GM18526 (cell line): Measurements from ENCODE around the gene SPATS2L.

Experiments
- POLR2A ChIP-seq: IDR thresholded peaks from 3 replicates; pipeline ENCODE4 v1.6.1; 2011; ENCODE audit not compliant: insufficient read length; ENCODE audit errors: extremely low read depth

The SPATS2L gene

DNA sequence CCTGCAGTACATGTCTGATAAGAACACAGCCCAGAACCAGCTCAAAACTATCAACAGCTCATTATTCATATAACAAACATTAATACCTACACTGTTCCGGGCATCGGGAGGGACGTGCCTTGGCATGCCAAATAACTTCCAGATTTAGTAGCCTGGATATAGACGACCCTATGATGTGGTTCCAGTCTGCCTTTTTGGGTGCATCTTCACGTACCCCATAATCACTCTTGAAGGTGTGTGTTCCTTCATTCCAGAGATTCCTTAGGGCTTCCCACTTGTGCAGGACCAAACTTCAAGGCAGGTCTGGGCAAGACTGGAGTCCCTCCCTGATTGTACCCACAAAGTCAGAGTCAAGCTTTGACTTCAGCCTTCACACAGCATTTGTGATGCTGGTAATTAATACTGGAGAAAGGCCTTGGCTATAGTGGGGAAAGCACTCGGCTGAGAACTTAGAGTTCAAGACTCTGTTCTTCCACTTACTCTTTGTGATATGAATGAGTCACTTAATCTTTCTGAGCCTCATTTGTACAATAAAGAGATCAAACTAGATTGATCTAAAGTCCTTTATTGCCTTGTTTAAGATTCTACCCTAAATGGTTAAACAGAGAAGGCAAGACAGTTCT lies 27.7 kb upstream of the SPATS2L start:
- TF ChIP-seq POLR2A, result no peak

- no peak for TF ChIP-seq POLR2A
These were observed 26.6 kb upstream of the SPATS2L start for GRCh38 chr2:200279857-200280256.

GRCh38 chr2:200286578-200286977 lies 19.9 kb upstream of the SPATS2L start:
- TF ChIP-seq POLR2A, result no peak

GRCh38 chr2:200288670-200289429 lies 17.6 kb upstream of the SPATS2L start:
- TF ChIP-seq POLR2A, result no peak

- TF ChIP-seq POLR2A, result no peak
These were observed 10.4 kb upstream of the SPATS2L start for GRCh38 chr2:200296118-200296517.

- no peak for TF ChIP-seq POLR2A
These were observed 9.4 kb upstream of the SPATS2L start for GRCh38 chr2:200297100-200297499.

DNA sequence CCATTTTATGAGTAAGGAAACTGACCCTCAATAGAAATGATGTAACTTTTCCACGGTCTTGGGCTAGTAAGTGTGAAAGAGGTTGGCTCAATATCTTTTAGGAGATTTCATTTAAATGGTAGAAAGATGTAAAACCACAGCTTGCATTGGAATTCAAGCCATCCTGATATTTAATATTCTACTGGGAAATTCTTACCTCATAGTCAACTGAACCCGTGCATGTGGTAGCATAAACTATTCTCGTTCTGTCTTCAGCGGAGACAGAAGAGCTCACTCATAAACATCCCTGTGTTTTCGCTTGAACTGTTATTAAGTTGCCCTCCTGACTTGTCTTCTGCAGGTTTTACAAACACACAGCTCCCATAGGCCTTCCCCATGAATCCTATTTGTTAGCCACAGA lies 8.5 kb upstream of the SPATS2L start:
- no peak for TF ChIP-seq POLR2A

DNA sequence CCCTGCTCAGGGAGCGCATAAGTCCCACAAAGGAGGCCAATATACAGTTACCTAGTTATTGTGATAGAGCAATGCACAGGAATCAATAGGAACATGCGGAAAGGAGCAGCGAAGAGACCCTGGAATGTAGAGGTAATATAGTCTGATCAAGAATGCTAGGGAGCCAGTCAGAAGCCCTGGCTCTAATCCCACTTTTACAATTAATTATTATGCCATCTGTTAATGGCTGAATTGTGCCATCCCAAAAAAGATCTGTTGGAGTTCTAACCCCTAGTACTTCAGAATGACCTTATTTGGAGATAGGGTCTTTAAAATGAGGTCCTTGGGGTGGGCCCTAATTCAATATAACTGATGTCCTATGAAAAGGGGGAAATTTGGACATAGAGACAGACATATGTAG lies 7.7 kb upstream of the SPATS2L start:
- TF ChIP-seq POLR2A, result no peak

- TF ChIP-seq POLR2A, result no peak
These were observed 6.4 kb upstream of the SPATS2L start for GRCh38 chr2:200300065-200300464.

DNA sequence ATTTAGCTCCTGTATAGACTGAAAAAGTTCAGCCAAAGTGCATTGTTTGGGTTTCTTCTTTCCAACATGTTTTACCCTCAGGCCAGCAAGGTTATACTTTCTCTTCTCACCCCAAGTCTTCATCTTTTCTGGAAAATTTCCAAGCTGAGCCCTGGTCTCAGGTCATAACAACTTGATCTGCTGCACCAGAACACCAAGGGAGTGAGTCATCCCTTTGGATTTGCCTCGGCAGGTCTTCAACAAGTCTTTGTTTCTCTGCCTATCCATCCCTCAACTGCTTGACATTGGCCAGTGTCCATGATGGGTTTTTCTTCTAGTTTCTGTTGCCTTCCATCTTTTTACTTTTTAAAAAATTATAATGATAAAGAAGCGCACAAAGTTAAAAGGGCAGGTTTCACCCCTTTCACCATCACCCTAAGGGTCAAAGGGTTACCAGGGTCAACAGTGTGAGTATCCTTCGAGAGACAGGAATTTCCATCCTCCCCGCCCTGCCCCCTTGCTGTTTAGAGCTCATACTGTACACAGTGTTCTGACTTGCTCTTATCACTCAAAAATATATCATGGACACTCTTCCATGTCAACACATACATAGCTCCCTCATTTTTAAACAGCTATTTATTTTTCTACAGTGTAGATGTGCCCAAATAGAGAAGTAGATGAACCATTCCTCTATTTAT lies 5.7 kb upstream of the SPATS2L start:
- TF ChIP-seq POLR2A, result no peak

- TF ChIP-seq POLR2A, result no peak
These were observed 4.3 kb upstream of the SPATS2L start for GRCh38 chr2:200301953-200302858.

DNA sequence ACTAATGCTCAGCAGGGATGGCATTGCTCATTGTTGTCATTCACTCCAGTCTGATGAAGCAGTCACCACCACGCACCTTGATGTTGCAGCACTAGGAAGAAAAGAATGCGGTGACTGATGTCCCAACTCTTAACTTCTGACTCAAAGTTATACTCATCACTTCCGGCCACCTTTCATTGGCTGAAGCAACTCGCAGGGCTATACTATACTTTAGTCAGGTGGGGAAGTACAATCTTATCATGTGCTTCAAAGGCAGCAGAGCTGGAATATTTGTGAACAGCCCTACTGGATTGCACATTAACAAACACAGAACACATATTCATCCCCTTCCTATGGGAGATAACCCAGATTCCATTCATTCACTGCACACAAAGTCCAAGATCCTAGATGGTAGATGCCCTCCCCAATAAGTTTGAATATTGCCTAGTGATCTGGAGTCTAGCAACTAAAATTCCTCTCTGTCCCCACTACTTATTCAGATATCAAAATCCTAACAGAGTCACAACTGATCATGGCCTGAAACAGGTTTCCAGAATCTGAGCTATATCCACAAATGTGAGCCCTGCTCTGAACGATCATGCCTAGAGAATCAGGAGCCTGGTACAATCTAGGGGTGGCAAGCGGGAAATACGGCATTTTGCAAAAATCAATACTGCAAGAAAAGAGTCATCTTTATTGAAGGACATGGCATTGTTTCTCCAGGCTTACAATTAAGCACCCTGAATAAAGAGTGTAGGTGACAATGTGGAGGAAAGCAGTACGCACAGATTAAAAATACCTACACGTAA lies 3.4 kb upstream of the SPATS2L start:
- TF ChIP-seq POLR2A, result no peak

DNA sequence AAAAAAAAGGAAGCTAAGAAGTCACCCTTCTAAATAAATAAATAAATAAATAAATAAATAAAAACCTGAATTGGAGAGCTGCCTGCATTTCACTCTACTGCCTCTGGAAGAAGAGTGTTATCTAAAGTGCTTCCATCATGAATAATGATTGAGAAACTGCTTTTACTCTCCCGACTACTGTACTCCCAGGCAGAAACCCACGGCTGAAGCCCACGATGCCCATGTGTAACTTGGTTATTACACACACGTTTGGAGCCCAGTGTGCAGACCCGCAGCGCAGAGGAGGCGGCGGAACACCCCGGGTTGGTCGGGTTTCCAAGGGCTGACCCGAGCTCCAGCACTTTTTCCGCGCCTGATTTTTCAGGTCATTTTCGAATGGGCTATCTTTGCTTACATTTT lies 697 bp upstream of the SPATS2L start:
- TF ChIP-seq POLR2A, result no peak

GRCh38 chr2:200306931-200307723 lies 634 bp downstream of the SPATS2L start:
- peak; percentile 38 for TF ChIP-seq POLR2A
